GM18499 (cell line): ENCODE results near the gene USO1.
"Not testable (repeated sequence)": the region's sequence is repeated elsewhere in the genome, so short reads cannot be mapped to it uniquely, and the experiment has no call there.

Experiments
- ATAC-seq: cut with Tn5 transposase; IDR thresholded peaks from one replicate; pipeline ENCODE4 v1.9.1; 2021; ENCODE audit warnings: moderate number of reproducible peaks; ENCODE audit not compliant: insufficient read depth, unreplicated experiment

USO1 gene

GRCh38 chr4:75708218-75708691, 16.1 kb upstream of the USO1 start:
- peak; percentile 76 for ATAC-seq

DNA sequence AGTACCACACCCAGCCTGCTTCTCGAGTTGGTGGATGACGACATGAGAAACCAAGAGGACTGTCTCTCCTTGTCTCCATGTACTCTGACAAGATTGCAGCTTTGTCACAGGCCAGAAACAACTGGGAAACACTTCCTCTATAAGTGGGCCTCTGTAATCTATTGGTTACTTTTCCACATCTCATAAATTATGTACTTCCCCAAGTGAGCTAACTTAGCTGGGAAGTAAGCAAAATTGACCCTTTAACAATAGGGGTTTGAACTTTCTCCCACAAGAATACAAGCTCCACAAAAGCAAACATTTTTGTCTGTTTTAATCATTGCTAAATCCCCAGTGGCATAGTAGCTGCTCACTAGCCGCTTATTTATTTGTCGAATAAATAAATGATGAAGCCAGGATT, 14.1 kb upstream of the USO1 start:
- ATAC-seq = no peak

- no peak for ATAC-seq
Measured at GRCh38 chr4:75714011-75714410, 10.4 kb upstream of the USO1 start.

DNA sequence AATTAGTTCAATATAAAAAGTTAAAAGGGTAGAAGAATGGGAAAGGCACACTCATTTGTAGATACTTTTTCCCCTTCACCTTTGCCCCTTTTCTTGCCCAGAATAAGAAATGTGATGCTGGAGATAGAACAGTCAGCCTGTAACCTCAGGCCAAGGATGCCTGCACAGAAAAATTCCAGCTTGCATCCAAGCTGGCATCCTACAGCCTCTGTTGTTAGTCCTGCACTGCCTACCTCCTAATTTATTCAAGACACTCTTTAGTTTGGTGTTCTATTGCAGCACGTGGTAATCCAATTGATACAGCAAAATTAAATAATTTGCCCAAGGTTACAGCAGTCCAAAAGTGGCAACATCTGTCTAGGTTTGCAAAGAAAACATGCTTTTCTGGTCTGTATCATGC, 9.7 kb upstream of the USO1 start:
- ATAC-seq = no peak

- no peak for ATAC-seq
Measured at GRCh38 chr4:75715105-75715799, 9.1 kb upstream of the USO1 start.

- ATAC-seq = not testable (repeated sequence)
Measured at GRCh38 chr4:75716054-75716453, 8.3 kb upstream of the USO1 start.

DNA sequence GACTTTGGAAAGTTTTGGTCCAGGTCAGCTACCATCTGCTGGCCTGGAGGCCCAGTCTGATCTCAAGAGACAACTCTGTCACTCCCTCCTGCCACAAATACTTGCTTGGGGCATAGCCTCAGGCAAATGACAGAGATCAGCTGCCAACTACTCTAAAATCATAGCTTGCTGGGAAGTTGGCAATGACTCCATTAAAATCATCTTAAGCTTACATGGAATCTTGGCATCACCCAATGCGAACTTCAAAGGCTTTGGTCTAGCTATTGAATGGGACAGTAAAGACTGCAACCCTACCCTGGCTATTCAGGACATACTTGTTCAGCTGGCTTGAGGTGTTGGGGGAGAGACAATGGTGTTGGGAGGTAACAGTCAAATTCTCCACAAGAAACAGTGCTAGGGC, 7.0 kb upstream of the USO1 start:
- no peak for ATAC-seq

DNA sequence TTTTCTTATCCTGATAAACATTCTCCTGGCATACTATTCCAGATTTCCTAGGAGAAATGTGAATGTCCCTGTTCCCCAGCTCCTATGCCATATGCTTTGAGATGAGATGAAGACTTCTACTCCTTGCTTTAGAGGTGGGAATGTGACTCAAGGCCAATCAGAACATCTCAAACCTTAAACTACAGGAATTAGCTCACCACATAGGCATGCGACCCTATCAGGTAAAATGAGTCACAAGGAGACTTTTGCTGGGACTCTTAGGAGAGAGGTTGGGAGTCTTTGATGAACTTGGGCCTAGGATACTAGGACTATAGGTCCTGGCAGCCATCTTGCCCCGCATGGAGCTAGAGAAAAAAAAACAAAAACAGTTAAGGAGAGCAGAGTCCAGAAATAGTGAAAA, 5.8 kb upstream of the USO1 start:
- ATAC-seq = no peak

DNA sequence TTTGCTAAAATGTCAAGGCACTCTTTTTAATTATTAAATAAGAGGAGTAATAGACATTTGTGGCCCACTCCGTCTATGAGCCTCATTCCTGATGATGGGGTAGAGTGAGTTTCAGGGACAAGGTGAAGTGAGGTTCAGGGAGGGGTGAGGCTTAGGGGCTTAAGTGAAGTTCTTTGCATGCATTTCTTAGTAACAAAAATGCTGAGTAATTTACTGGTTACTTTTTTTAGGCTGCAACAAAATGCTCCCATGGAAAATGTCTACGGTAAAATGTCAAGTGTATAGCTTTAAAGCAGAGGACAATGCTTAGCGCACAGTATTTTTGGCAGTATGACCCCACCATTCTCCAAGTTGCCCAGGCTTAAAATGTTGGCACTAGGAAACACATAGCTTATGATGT, 2.0 kb upstream of the USO1 start:
- ATAC-seq = no peak

DNA sequence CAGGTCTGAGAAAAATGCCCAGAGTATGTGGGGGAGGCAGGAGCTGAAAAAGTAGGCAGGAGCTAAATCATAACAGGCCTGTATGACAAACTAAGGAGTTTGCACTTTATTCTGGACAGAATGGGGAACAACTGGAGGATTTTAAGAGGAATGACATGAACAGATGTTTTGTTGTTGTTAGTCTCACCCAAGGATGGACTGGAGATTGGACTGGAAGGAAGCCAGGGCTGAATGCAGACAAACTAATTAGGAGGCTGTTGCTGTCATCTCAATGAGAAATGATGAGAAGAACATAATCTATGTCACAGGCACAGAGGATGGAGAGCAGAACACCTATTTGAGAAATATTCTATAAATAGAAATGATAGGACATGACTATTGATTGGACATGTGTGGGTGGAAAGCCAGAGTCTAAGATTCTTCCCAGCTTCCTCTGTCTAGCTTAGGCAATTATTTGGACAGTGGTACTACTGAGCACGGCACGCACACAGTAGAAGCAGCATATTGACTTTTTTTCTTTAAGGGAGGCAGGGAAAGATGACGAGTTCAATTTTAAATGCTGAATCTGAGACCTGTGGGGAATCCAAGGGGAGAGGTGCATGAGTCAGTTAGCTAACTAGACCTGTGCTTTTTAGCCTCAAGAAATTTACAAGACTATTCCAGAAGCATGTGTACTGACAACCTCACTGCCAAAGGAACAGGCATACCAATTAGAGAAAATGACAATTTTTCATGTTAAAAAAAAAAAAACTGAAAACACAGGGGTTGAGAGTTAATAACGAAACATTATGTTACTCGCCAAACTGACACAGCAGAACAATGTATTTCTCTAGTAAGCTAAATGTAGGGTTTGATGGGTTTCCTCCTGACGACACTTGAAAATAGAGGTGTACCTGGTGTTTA, 963 bp upstream of the USO1 start:
- no peak for ATAC-seq

GRCh38 chr4:75724867-75725724, 719 bp downstream of the USO1 start:
- no peak for ATAC-seq

GRCh38 chr4:75725942-75726538, 1.7 kb downstream of the USO1 start:
- not testable (repeated sequence) for ATAC-seq

DNA sequence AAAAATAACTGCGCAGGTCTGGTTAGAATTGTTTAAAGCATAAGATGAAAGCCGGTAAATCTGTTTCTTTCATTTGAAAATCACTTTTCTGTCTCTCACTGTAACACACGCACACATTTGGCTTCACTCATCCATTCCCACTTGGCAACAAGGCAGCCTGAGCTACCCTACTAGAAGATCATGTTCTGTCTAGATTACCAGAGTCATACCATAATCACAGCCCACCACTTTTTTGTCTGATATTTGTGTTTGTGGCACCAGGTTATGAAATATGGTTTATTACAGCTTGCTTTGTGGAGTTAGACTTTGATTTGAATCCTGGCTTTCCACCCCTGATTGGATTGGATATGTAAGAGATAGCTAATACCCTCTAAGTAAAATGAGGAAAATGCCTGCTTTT, 2.2 kb downstream of the USO1 start:
- ATAC-seq = no peak

- ATAC-seq = no peak
Measured at GRCh38 chr4:75727073-75727472, 2.7 kb downstream of the USO1 start.

GRCh38 chr4:75729836-75730235, 5.5 kb downstream of the USO1 start:
- no peak for ATAC-seq

- no peak for ATAC-seq
Measured at GRCh38 chr4:75733369-75733768, 9.0 kb downstream of the USO1 start.

DNA sequence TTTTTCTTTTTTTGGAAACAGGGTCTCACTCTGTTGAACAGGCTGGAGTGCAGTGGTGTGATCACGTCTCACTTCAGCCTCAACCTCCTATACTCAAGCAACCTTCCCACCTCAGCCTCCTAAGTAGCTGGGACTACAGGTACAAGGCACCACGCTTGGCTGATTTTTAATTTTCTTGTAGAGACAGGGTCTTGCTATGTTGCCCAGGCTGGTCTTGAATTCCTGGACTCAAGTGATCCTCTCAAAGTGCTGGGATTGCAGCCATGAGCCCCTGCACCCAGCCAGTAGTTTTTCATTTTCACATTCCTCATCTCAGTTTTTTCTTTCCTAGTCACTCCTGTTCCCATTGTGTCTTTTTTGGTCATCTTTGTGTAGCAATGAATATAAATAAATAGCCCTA, 11.1 kb downstream of the USO1 start:
- no peak for ATAC-seq

GRCh38 chr4:75736862-75737261, 12.5 kb downstream of the USO1 start:
- no peak for ATAC-seq

- ATAC-seq = no peak
Measured at GRCh38 chr4:75737398-75737797, 13.0 kb downstream of the USO1 start.

DNA sequence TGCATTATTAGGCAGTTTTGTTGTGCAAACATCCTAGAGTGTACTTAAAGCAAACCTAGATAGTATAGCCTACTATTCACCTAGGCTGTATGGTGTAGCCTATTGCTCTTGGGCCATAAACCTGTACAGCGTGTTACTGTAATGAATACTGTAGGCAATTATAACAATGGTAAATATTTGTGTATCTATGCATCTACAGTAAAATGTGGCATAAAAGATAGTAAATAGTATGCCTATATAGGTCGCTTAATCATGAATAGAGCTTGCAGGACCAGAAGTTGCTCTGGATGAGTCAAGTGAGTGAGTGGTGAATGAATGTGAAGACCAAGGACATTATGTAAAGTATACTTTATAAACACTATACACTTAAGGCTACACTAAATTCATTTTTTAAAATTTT, 16.6 kb downstream of the USO1 start:
- no peak for ATAC-seq
